GM12801 (cell line): ENCODE results near the gene SPECC1L.

Source experiments
- TF ChIP-seq, protein P1 (sequence below): IDR thresholded peaks from one replicate; pipeline ENCODE4 v1.5.1; 2011; ENCODE audit warnings: control low read depth; ENCODE audit not compliant: insufficient read length; ENCODE audit errors: extremely low read depth

The SPECC1L gene

DNA sequence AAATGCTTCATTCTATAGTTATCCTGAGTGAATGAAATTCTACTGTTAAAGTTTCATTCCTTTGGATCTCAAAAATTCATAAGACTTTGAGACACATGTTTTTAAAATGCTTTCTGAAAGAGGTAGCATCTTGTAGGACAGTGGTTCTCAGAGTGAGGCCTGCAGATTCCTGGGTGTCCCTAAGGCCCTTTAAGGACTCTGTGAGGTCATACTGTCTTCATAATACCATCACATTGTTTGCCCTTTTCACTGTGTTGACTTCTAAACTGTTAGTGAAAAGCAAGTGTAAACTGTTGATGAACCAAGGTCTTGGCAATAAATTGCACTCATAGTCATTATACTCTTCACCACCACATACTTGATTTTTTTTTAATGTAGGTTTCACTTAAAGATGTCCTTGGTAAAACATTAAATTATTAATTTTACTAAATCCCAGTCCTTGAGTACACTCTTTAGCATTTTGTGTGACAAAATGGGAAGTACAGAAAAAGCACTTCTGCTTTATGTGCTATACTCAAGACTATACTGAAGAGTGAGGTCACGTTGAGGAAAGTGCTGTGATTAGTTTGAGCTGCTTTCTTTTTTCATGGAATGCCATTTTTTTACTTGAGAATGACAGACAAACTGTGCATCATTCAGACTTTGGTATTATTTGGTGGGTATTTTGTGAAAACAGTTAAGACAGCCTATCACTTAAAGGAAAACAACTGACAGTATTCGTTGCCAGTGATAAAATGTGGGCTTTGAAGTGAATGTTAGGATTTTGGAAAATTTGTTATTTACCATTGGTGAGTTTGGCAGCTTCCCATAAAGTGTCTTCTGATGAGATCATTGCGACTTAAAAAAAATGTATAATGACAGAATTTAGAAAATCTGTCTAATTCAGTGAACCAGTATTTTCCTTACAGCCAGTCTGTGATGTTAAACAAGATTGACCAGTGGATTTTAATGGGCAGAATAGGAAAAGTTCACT lies 61.1 kb downstream of the SPECC1L start:
- TF ChIP-seq, protein P1, sequence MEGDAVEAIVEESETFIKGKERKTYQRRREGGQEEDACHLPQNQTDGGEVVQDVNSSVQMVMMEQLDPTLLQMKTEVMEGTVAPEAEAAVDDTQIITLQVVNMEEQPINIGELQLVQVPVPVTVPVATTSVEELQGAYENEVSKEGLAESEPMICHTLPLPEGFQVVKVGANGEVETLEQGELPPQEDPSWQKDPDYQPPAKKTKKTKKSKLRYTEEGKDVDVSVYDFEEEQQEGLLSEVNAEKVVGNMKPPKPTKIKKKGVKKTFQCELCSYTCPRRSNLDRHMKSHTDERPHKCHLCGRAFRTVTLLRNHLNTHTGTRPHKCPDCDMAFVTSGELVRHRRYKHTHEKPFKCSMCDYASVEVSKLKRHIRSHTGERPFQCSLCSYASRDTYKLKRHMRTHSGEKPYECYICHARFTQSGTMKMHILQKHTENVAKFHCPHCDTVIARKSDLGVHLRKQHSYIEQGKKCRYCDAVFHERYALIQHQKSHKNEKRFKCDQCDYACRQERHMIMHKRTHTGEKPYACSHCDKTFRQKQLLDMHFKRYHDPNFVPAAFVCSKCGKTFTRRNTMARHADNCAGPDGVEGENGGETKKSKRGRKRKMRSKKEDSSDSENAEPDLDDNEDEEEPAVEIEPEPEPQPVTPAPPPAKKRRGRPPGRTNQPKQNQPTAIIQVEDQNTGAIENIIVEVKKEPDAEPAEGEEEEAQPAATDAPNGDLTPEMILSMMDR, result no peak

DNA sequence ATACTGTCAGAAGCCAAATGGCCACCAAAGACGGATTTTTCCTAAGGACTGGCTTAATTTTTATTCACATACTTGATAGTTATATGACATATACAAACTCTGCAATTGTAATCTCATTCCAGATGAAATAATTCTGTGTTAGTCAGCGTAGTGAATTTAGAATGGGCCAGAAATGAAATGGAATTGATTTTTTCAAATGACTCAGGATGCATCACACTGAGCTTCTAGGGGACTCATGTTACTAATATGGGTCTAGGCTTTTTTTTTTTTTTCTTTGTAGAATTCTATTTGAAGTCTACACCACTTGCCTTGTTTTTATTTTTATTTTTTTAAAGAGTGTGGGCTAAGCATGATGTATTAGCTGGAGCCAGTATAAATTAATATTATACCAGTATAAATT lies 62.7 kb downstream of the SPECC1L start:
- TF ChIP-seq, protein P1, result no peak

DNA sequence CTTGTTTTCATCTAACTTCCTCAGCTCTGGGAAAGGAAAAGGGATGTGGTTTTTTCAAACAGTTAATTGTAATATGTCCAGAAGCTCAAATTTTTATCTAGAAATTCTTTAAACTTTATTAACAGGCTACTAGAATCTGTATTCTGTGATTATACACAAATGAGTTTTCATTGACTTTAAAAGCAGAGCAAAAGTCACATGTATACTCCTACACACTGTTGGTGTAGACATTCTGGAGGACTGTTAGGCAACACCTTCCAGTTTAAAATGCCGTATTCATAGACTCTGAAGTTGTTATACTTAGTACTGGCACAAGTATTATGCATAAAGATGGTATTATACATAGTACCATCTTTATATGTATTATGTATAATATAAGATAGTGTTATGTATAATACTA lies 64.9 kb downstream of the SPECC1L start:
- TF ChIP-seq, protein P1, result no peak

DNA sequence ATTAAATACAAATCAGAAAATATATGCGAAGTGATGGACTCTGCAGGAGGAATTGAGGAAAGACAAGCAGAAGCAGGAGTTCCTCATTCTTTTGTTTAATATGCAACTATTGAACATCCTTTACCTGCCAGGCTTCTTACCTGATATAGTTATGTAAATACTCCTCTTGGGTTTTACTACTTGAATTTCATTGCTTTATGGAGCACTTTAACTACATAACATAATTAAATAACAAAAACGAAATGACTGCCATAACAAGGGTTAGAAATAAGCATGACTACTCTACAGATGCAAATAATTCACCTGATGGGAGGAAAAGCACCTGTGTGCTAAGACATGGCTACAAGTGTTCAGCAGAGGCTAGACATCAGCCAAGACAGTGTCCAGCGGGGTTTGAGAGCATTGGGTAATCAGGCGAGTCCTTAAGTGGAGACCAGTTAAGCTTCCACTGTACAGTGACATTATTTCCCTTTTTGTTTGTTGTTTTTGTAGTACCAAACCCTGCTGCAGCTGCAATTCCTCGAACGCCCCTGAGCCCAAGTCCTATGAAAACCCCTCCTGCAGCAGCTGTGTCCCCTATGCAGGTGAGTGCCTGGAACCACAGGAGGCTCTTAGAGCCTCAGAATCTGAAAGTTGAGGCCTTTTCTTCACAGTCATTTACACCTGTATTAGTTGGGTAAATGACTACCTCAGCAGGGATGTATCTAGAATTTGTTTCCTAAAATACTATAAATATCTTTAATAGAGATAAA lies 67.4 kb downstream of the SPECC1L start:
- TF ChIP-seq, protein P1, result no peak

DNA sequence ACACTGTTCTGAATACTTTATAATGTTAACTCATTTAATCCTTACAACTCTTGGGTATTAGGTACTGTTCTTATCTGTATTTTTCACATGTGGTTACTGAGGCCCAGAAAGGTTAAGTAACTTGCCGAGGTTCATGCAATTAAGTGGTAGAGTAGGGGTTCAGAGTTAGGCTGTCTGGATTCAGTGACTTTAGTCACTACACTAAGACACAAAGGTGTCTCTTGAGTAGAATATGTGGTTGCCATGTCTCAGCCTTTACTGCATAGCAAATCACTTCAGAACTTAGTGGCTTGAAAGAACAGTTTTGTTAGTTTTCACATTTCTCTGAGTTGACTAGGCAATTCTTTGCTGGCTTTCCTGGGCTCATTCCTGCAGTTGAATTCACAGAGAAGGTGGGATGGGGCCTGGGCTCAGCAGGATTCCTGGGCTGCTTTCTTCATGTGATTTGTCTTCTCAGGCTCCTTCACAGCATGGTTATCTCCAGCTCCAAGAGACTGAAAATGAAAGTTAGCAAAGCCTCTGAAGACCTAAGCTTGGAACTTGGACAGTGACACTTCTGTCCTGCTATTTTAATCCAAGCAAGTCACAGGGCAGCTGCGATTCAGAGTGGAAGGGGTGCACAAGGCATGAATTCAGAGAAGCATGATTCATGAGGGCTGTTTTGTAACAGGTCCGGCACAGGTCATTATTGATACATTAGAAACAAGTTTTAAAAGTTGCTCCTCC lies 68.3 kb downstream of the SPECC1L start:
- TF ChIP-seq, protein P1, result no peak

DNA sequence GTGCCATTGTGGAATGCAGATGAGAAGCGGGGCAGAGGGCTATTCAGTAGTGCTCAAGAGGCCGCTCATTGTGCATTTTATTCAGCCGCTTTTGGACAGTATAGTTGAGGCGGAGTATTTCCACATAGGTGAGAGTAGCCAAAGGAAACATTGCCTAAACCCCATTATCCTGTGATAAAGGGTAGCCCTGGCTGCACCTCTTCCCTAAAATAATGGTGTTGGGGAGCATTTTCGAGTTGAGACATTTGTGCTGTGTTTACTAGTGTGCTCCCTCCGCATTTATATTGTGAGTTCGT lies 68.8 kb downstream of the SPECC1L start:
- TF ChIP-seq, protein P1, result no peak

DNA sequence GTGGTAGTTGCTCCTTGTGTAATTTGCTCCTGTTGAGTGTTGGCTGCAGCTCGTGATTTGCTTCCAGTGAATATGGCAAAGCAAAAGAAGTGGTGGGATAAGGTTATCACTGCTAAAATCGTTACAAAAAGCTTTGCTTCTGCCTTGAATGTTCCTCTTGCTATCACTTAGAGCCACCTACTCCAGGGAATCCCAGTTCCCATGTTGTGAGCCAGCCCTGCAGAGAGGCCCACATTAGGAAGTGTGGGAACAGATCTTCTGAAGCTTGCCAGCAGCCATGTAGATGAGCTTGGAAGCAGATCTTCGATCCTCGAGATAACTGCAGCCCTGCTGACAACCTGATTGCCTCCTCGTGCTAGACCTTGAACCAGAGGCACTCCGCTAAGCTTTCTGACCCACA lies 71.0 kb downstream of the SPECC1L start:
- TF ChIP-seq, protein P1, result no peak
